Ishikawa (cell line): ENCODE results near the gene EXOG.

Experiments
- CEBPB ChIP-seq: IDR thresholded peaks from 2 replicates; pipeline ENCODE4 v1.6.1; 2012
- CREB1 ChIP-seq: IDR thresholded peaks from 2 replicates; pipeline ENCODE4 v1.6.1; 2012; ENCODE audit warnings: low read depth
- EGR1 ChIP-seq: IDR thresholded peaks from 2 replicates; pipeline ENCODE4 v1.6.1; 2012
- EP300 ChIP-seq: IDR thresholded peaks from 2 replicates; pipeline ENCODE4 v1.6.1; 2012; ENCODE audit warnings: borderline replicate concordance
- FOXM1 ChIP-seq: IDR thresholded peaks from 2 replicates; pipeline ENCODE4 v1.6.1; 2012; ENCODE audit warnings: low read depth, borderline replicate concordance
- MAX ChIP-seq: IDR thresholded peaks from 2 replicates; pipeline ENCODE4 v1.6.1; 2012
- NFIC ChIP-seq: IDR thresholded peaks from 2 replicates; pipeline ENCODE4 v1.6.1; 2012
- RAD21 ChIP-seq: IDR thresholded peaks from 2 replicates; pipeline ENCODE4 v1.6.1; 2012; ENCODE audit warnings: low read depth
- REST ChIP-seq: IDR thresholded peaks from 2 replicates; pipeline ENCODE4 v1.6.1; 2012; ENCODE audit warnings: low read depth, mild to moderate bottlenecking
- TAF1 ChIP-seq: IDR thresholded peaks from 2 replicates; pipeline ENCODE4 v1.6.1; 2012; ENCODE audit warnings: low read depth, mild to moderate bottlenecking
- TEAD4 ChIP-seq: IDR thresholded peaks from 2 replicates; pipeline ENCODE4 v1.6.1; 2012
- USF1 ChIP-seq: IDR thresholded peaks from 2 replicates; pipeline ENCODE4 v1.6.1; 2012
- YY1 ChIP-seq: IDR thresholded peaks from 2 replicates; pipeline ENCODE4 v1.6.1; 2012; ENCODE audit warnings: low read depth
- ZBTB7A ChIP-seq: IDR thresholded peaks from 2 replicates; pipeline ENCODE4 v1.6.1; 2012; ENCODE audit warnings: low read depth

DNA sequence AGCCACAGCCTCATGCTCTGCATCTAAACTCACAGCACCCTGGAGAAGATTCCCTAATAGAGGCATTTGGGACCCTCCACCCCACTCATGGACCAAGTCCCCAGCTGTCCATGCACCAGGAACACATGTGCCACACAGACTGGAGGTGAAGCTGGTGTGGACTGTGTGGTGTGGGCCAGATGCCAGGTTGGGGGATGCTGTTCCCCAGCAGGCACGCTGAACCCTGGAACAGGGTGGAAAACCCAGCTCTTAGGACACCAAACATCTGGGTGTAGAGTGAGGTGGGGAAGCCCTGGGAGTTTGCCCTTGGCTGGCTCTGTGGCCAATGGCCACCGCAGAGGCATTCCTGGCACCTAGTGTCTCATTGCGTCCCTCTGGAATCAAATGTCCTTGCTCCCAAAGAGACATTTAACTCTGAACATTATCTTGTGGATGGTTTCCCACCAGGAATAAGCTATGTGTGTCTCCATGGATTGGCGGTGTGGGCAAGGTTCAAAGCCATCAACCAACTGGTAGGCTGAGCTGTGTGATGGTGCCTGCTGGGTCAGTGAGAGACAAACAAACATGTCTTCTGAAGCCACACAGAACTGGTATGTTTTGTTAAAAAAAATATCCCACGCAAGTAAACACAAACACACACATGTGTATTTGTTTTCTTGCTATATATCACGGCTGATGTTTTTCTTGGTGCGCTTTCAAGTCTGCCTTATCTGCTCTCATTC is 65.0 kb downstream of the EXOG start:
- no peak for TF ChIP-seq RAD21
- no peak for TF ChIP-seq YY1
- TF ChIP-seq TAF1 = no peak
- TF ChIP-seq EP300 = no peak
- TF ChIP-seq ZBTB7A = no peak
- no peak for TF ChIP-seq CREB1
- TF ChIP-seq FOXM1 = no peak
- no peak for TF ChIP-seq USF1
- TF ChIP-seq MAX = no peak
- TF ChIP-seq REST = no peak
- no peak for TF ChIP-seq EGR1
- no peak for TF ChIP-seq TEAD4
- TF ChIP-seq NFIC = no peak
- no peak for TF ChIP-seq CEBPB
